Astrocyte (in vitro differentiated cells and primary cell): ENCODE results near the gene TXNDC9. TPM values are rescaled to one million over a fixed set of nuclear protein-coding genes. Genes with fewer than 3 reads are reported as not detected.

Experiments used
- DNase-seq: peaks from one replicate; pipeline ENCODE4 v3.0.0-alpha.2; 2010; ENCODE audit warnings: low read depth
- FAIRE-seq: peaks from 2 replicates; lab custom pipeline; 2011; peaks lifted over from hg19 to GRCh38; lab: Jason Lieb, UNC
- H2AFZ ChIP-seq: 2 replicates; pipeline ENCODE4 v1.6.0; 2012; ENCODE audit warnings: low read depth, low read length, inconsistent platforms
- H3K27ac ChIP-seq: 2 replicates; pipeline ENCODE4 v1.5.1; 2011; ENCODE audit warnings: low read depth, low read length, inconsistent platforms
- H3K27me3 ChIP-seq: 2 replicates; pipeline ENCODE4 v1.6.0; 2011; ENCODE audit warnings: low read length, inconsistent platforms; ENCODE audit not compliant: insufficient read depth
- H3K36me3 ChIP-seq: 2 replicates; pipeline ENCODE4 v1.5.1; 2011; ENCODE audit warnings: low read length, inconsistent platforms; ENCODE audit not compliant: insufficient read depth
- H3K4me1 ChIP-seq: 2 replicates; pipeline ENCODE4 v1.5.1; 2011; ENCODE audit warnings: low read length, inconsistent platforms; ENCODE audit not compliant: insufficient read depth
- H3K4me2 ChIP-seq: 2 replicates; pipeline ENCODE4 v1.6.0; 2012; ENCODE audit warnings: low read length, inconsistent platforms
- H3K4me3 ChIP-seq: 2 replicates; pipeline ENCODE4 v1.5.1; 2011; ENCODE audit warnings: low read depth, mild to moderate bottlenecking, low read length, inconsistent platforms; ENCODE audit not compliant: insufficient read depth
- H3K79me2 ChIP-seq: 2 replicates; pipeline ENCODE4 v1.6.0; 2012; ENCODE audit warnings: mild to moderate bottlenecking, low read length, inconsistent platforms; ENCODE audit not compliant: insufficient read depth
- H3K9ac ChIP-seq: 2 replicates; pipeline ENCODE4 v1.6.0; 2012; ENCODE audit warnings: mild to moderate bottlenecking, low read length, inconsistent platforms
- H3K9me3 ChIP-seq: 2 replicates; pipeline ENCODE4 v1.5.1; 2012; ENCODE audit warnings: low read depth, mild to moderate bottlenecking, low read length, inconsistent platforms; ENCODE audit not compliant: insufficient read depth
- H4K20me1 ChIP-seq: 2 replicates; pipeline ENCODE4 v1.6.0; 2012; ENCODE audit warnings: low read length, inconsistent platforms; ENCODE audit not compliant: insufficient read depth
- H3K27ac Mint-ChIP-seq: one replicate; pipeline ENCODE4 v1.8.0; 2021; ENCODE audit warnings: mild to moderate bottlenecking, mixed read lengths; ENCODE audit not compliant: unreplicated experiment
- H3K27me3 Mint-ChIP-seq: one replicate; pipeline ENCODE4 v1.8.0; 2021; ENCODE audit warnings: low read depth, mixed read lengths; ENCODE audit not compliant: unreplicated experiment
- H3K36me3 Mint-ChIP-seq: one replicate; pipeline ENCODE4 v1.8.0; 2021; ENCODE audit warnings: low read depth, mixed read lengths; ENCODE audit not compliant: unreplicated experiment
- H3K4me1 Mint-ChIP-seq: one replicate; pipeline ENCODE4 v1.8.0; 2021; ENCODE audit warnings: low read depth, mixed read lengths; ENCODE audit not compliant: unreplicated experiment
- H3K4me3 Mint-ChIP-seq: one replicate; pipeline ENCODE4 v1.8.0; 2021; ENCODE audit warnings: mild to moderate bottlenecking, moderate library complexity, mixed read lengths; ENCODE audit not compliant: unreplicated experiment
- H3K9me3 Mint-ChIP-seq: one replicate; pipeline ENCODE4 v1.8.0; 2021; ENCODE audit warnings: mild to moderate bottlenecking, mixed read lengths; ENCODE audit not compliant: unreplicated experiment
- CTCF ChIP-seq: IDR thresholded peaks from 2 replicates; pipeline ENCODE4 v1.5.1; 2011; ENCODE audit warnings: low read depth, mild to moderate bottlenecking, inconsistent platforms, low read length, moderate library complexity; ENCODE audit not compliant: insufficient read depth
- EZH2 ChIP-seq: IDR thresholded peaks from 2 replicates; pipeline ENCODE4 v1.6.1; 2012; ENCODE audit warnings: mild to moderate bottlenecking, low read length, inconsistent platforms; ENCODE audit not compliant: insufficient read depth
- total RNA-seq: library from RNA; stranded (reverse); gene quantifications from 2 replicates; pipeline ENCODE4 v1.2.1, GENCODE V29; 2021

The TXNDC9 gene
- total RNA-seq, 1 donor from 2014 or later: 48.3 TPM

- Histone ChIP-seq H3K4me2 (no peak overlapping the region), H2AFZ (no peak overlapping the region), H3K9me3 (no peaks in the 10 kb centered on the region), H3K36me3 (no peaks in the 10 kb centered on the region), H3K27me3 (no peaks in the 10 kb centered on the region), H3K4me1 (no peaks in the 10 kb centered on the region), H3K9ac (no peak overlapping the region), H4K20me1 (no peaks in the 10 kb centered on the region), H3K27ac (no peak overlapping the region), H3K79me2 (no peaks in the 10 kb centered on the region), H3K4me3 (no peak overlapping the region)
- TF ChIP-seq CTCF (no peak), EZH2 (no peak)
- Mint-ChIP-seq H3K27me3 (no peaks in the 10 kb centered on the region), H3K4me3 (no peak overlapping the region), H3K4me1 (no peaks in the 10 kb centered on the region), H3K27ac (no peak overlapping the region), H3K9me3 (no peaks in the 10 kb centered on the region), H3K36me3 (peaks cover 13% of the 10 kb centered on the region)
- no peak for FAIRE-seq
- no peak for DNase-seq
Measured at GRCh38 chr2:99297994-99298393, 38.1 kb downstream of the TXNDC9 start.

GRCh38 chr2:99285526-99285925, 50.6 kb downstream of the TXNDC9 start:
- peaks cover 11% of the 10 kb centered on the region for H3K36me3 Mint-ChIP-seq
- no peaks in the 10 kb centered on the region for H3K79me2 ChIP-seq
- DNase-seq: no peak
- no peak overlapping the region for H3K4me3 ChIP-seq
- no peaks in the 10 kb centered on the region for H3K4me1 ChIP-seq
- H2AFZ ChIP-seq: no peak overlapping the region
- no peaks in the 10 kb centered on the region for H3K27me3 Mint-ChIP-seq
- H3K27ac Mint-ChIP-seq: no peak overlapping the region
- no peak overlapping the region for H3K4me2 ChIP-seq
- H3K27ac ChIP-seq: no peak overlapping the region
- no peak overlapping the region for H3K4me3 Mint-ChIP-seq
- H3K9ac ChIP-seq: no peak overlapping the region
- TF ChIP-seq CTCF: no peak
- no peak for TF ChIP-seq EZH2
- H3K36me3 ChIP-seq: no peaks in the 10 kb centered on the region
- no peak for FAIRE-seq
- no peaks in the 10 kb centered on the region for H3K27me3 ChIP-seq
- H4K20me1 ChIP-seq: no peaks in the 10 kb centered on the region
- H3K4me1 Mint-ChIP-seq: no peaks in the 10 kb centered on the region
- H3K9me3 Mint-ChIP-seq: peaks cover 5% of the 10 kb centered on the region
- H3K9me3 ChIP-seq: no peaks in the 10 kb centered on the region

- Histone ChIP-seq H4K20me1 (no peaks in the 10 kb centered on the region), H3K4me3 (no peak overlapping the region), H3K79me2 (no peaks in the 10 kb centered on the region), H3K36me3 (no peaks in the 10 kb centered on the region), H3K27ac (no peak overlapping the region), H3K4me1 (no peaks in the 10 kb centered on the region), H3K9me3 (no peaks in the 10 kb centered on the region), H3K27me3 (no peaks in the 10 kb centered on the region), H2AFZ (no peak overlapping the region), H3K9ac (no peak overlapping the region), H3K4me2 (no peak overlapping the region)
- Mint-ChIP-seq H3K36me3 (peaks cover 18% of the 10 kb centered on the region), H3K27me3 (no peaks in the 10 kb centered on the region), H3K9me3 (peaks cover 19% of the 10 kb centered on the region), H3K4me3 (no peak overlapping the region), H3K27ac (no peak overlapping the region), H3K4me1 (peaks cover 9% of the 10 kb centered on the region)
- TF ChIP-seq EZH2 (no peak), CTCF (no peak)
- no peak for DNase-seq
- no peak for FAIRE-seq
Measured at GRCh38 chr2:99279969-99280695, 56.0 kb downstream of the TXNDC9 start.
